Measurements from ENCODE around the gene PPP1R10.
"Not testable (repeated sequence)": the region's sequence is repeated elsewhere in the genome, so short reads cannot be mapped to it uniquely, and the experiment has no call there.

The PPP1R10 gene

GRCh38 chr6:30597315-30598144 lies 19.5 kb downstream of the PPP1R10 start:
- not testable (repeated sequence) for DNase-seq

DNA sequence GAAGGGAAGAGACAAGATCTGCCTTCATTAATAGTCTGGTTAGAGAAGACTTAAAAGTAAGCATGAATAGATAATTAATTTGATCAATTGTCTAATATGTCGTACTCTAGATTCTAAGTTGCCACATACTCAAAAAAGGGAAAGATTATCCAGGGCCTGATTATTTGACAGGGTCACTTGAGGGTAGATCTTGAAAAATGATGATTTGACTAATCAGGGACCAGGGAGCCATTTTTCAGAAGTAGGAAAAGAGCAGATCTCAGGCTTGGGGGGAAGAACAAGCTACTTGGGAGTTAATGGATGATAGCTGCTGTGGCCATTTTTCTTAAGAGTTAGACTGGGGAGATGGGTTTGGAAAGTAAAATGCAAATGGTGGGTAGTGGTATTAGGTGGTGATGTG lies 24.8 kb downstream of the PPP1R10 start:
- no peak for DNase-seq

GRCh38 chr6:30591008-30591407 lies 26.0 kb downstream of the PPP1R10 start:
- no peak for DNase-seq

- DNase-seq = no peak
Measured at GRCh38 chr6:30590509-30590908, 26.5 kb downstream of the PPP1R10 start.

GRCh38 chr6:30589754-30590358 lies 27.2 kb downstream of the PPP1R10 start:
- no peak for DNase-seq

- DNase-seq = no peak
Measured at GRCh38 chr6:30583921-30584320, 33.1 kb downstream of the PPP1R10 start.

DNA sequence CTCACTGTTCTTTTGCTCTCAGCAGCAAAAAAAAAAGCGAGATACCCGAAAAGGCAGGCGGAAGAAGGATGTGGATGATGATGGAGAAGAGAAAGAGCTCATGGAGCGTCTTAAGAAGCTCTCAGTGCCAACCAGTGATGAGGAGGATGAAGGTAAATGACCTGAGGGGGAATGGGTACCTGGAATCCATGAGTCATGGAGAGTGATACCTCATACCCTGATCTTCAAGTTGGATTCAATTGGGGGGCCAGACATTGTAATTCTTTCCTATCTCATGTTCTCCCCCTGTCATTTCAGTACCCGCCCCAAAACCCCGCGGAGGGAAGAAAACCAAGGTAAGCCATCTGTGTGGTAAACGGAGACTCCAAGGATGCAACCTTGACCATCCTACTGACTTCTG lies 39.0 kb downstream of the PPP1R10 start:
- DNase-seq = no peak

DNA sequence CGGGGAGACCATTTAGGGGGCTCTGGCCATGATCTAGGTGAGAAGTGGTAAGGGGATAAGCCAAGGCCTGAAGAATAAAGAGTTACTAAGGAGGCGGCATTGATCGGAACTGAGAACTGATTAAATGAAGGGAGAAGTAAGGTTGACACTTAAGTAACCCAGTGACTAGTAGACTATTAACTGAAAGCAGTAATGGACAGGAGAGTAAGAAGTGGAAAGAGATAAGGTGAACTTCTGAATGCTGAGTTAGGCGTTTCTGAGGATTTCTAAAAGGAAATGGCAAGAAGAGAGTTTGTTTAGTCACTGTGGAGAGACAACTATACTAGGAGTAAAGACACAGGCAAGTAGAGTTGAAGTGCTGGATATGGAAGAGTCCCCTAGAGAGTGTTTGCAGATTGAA lies 43.9 kb downstream of the PPP1R10 start:
- DNase-seq = no peak

DNA sequence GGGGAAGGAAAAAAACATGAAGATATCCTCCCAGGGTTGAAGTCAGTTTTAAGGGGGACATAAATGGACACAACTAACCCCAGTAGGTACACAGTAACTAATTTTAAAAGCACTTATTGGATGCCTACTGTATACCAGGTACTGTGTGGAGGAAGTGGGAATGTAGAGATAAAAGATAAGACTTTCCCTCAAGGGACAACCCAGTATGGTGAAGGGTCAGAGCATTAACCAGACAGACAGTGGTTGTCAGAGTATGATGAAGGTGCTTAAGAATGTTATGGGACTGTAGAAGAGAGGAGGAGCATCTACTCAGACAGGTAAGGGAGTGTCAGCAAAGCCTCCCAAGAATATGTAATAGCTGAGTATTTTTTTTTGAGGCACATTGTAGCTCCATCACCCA lies 44.9 kb downstream of the PPP1R10 start:
- no peak for DNase-seq

DNA sequence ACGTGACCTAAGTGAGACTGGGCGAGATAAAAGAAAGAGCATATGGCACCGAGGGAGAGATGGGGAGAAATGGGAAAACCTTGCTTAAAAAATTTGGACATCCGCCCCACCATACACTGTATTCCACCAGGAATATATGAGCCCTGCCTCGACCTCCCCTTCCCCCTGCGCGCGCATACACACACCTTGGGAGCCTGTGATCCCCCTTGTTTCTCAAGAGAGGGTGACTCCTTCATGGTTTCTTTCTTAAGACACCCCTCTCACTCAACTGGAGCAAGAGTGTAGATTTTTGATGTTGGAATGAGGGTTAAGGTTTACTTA lies 45.3 kb downstream of the PPP1R10 start:
- no peak for DNase-seq

GRCh38 chr6:30571075-30571761 lies 45.8 kb downstream of the PPP1R10 start, which contains the start of gene ABCF1:
ABCF1 (plus strand) TSS chr6:30571442; CDS start chr6:30571488, 46 bp downstream.
- peak; percentile 70 for DNase-seq

GRCh38 chr6:30570740-30571074 lies 46.3 kb downstream of the PPP1R10 start:
- no peak for DNase-seq

GRCh38 chr6:30570263-30570662 lies 46.8 kb downstream of the PPP1R10 start:
- no peak for DNase-seq

GRCh38 chr6:30568245-30568644 lies 48.8 kb downstream of the PPP1R10 start:
- no peak for DNase-seq

GRCh38 chr6:30565772-30566171 lies 51.3 kb downstream of the PPP1R10 start:
- no peak for DNase-seq

DNA sequence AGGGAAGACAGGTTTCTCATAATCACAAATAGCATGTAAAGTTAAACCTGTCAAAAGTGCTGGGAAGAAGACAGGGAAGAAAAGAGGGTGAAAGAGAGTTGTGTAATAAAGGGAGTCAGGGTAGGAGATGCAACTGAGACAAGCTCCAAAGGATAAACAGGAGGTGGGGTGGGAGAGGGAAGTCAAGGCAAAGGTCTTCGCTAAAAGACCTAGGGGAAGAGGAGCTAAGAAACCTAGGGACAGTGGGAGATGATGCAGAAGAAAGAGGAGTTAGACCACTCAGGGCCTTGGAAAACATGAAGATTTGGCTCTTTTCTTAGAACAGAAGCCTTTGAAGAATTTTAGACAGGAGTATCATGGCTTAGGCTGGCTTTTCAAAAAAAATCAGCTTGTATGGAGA lies 52.9 kb downstream of the PPP1R10 start:
- no peak for DNase-seq

- no peak for DNase-seq
Measured at GRCh38 chr6:30562470-30563425, 54.3 kb downstream of the PPP1R10 start.

GRCh38 chr6:30560930-30561329 lies 56.1 kb downstream of the PPP1R10 start:
- no peak for DNase-seq

DNA sequence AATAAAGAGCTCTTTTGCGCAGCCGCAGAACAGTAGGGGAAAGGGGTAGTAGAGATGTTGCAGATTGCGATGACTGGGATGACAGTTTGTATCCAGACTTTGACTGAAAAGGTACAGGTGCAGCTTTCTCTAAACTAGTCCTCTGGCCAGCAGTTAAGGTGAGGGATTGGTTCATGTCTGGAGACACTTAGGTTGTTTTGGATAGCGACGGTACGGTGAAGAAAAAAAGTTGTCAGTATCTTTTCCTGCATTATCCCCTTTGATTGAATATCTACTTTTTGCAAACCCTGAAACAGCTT lies 59.4 kb downstream of the PPP1R10 start:
- no peak for DNase-seq

DNA sequence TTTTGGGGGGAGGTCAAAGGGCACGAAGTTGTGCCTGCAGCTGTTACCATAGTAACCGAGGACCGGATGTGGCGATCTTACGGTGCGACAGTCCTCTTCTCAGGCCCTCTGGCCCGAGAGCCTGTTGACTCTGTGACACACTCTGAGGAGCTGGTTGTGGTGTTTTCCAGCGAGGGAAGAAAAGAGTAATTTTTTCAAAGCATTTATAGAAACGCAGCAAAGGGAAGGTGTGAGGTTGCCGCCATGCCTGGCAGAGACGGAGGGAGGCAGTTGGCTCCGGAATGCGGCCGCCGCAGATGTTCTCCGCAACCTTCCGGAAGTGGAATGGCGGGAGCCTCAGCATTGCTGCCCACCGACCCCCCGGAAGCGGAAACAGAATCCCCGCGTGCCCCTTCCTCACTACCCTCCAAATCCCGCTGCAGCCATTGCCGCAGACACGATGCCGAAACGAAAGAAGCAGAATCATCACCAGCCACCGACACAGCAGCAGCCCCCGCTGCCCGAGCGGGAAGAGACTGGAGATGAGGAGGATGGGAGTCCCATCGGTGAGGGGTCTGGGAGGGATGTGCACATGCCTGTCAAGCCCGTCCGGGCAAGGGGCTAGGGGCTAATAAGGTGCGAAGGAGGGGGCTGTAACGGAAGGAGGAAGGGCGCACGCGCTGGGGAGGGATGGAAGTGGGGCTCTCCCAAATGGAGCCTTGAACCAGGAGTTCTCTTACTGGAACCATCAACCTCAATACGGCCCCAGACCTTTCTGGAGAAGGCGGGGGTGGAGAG lies 59.9 kb downstream of the PPP1R10 start, which contains the start of gene PRR3:
PRR3 (plus strand) TSS at position 390 of the 777 bp plus-strand sequence; CDS start at position 440, 50 bp downstream.
- DNase-seq = peak; percentile 68

DNA sequence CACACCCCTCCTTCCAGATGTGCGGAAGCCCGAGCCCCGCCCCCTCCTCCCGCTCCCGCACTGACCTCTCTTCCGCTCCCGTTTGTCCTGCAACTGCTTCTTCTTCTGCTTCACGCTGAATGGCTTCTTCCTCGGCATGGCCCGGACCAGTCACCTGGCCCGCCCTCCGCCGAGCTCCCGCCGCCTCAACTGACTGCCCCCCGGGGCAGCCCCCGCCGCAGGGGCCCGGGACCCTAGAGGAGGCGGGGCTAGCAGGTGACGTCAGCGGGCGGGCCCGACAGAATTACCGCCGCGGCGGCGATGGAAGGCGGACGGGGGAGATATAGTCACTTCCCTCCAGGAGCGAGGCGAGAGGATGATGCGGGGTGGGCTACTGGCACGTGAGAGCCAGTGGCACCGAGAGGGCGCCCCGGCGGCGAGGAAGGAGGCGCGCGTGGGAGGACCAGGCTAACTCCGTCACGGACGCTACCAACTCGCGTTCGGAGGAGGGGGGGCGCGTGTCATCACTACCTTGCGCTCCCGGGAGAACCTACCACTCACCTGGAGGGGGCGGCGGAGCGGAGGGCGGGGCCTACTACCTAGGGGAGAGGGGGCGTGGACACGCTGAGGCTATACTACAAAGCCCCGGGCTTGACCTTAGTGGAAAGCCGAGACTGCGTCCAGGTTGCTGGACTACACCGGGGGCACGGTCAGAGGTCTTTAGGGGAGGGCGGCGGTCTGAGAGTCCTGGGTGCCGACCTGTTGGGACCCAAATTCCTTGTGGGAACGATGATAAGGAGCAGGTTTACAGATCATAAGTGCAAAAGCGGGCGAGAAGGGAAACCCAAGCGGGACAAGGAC lies 60.8 kb downstream of the PPP1R10 start, which contains the start of gene GNL1:
GNL1 (minus strand) TSS at position 424 of the 840 bp plus-strand sequence; CDS start at position 138, 286 bp downstream.
- no peak for DNase-seq
